Activated CD4-positive, alpha-beta T cell treated with anti-CD3 and anti-CD28 coated beads, Interleukin-2, amount 10 ng/mL, durations not matched to agents 24 days and 14 days (primary cell): Measurements from ENCODE around the gene SIDT2. TPM values are rescaled to one million over a fixed set of nuclear protein-coding genes. Genes with fewer than 3 reads are reported as not detected.
A peak's percentile ranks its signal among the peaks of the same experiment; 100 is the strongest.
"Not testable (repeated sequence)": the region's sequence is repeated elsewhere in the genome, so short reads cannot be mapped to it uniquely, and the experiment has no call there.

Experiments used
- DNase-seq: peaks from one replicate; pipeline ENCODE4 v3.0.0; 2022
- H3K27ac Mint-ChIP-seq: one replicate; pipeline ENCODE4 v1.8.0; 2022; ENCODE audit warnings: mild to moderate bottlenecking, mixed read lengths
- H3K27me3 Mint-ChIP-seq: one replicate; pipeline ENCODE4 v1.8.0; 2022; ENCODE audit warnings: mixed read lengths
- H3K36me3 Mint-ChIP-seq: one replicate; pipeline ENCODE4 v1.8.0; 2022; ENCODE audit warnings: low read depth, mild to moderate bottlenecking, mixed read lengths
- H3K4me1 Mint-ChIP-seq: one replicate; pipeline ENCODE4 v1.8.0; 2021; ENCODE audit warnings: mixed read lengths
- H3K4me3 Mint-ChIP-seq: one replicate; pipeline ENCODE4 v1.8.0; 2022; ENCODE audit warnings: mild to moderate bottlenecking, moderate library complexity, mixed read lengths
- H3K9me3 Mint-ChIP-seq: one replicate; pipeline ENCODE4 v1.8.0; 2021; ENCODE audit warnings: mixed read lengths
- intact Hi-C: fragments of 100-400 bp; cut with micrococcal nuclease; formaldehyde crosslinking; loops from one replicate; pipeline ENCODE4 v1.15.1; 2023
- total RNA-seq: library from RNA; stranded (reverse); gene quantifications from 2 replicates; pipeline ENCODE4 v1.2.3, GENCODE V29; 2022

Gene SIDT2
- total RNA-seq, 1 donor from 2014 or later: 23.9 TPM

- peak; percentile 87 for DNase-seq
- H3K27ac Mint-ChIP-seq: peak overlapping the region; percentile 85
- H3K4me1 Mint-ChIP-seq: peaks cover 23% of the 10 kb centered on the region
- H3K4me3 Mint-ChIP-seq: peak overlapping the region; percentile 88
- H3K36me3 Mint-ChIP-seq: peaks cover 6% of the 10 kb centered on the region
- H3K9me3 Mint-ChIP-seq: no peaks in the 10 kb centered on the region
- intact Hi-C loops: loop anchor here (2.0 kb wide), 1 partner anchor 147 kb away; the partner anchor contains the start of gene CEP164
- H3K27me3 Mint-ChIP-seq: no peaks in the 10 kb centered on the region
Observed at GRCh38 chr11:117179048-117179999, 781 bp downstream of the SIDT2 start.

- intact Hi-C loops: no loop called here
- Mint-ChIP-seq H3K4me3 (peak overlapping the region; percentile 88), H3K27me3 (no peaks in the 10 kb centered on the region)
Observed at GRCh38 chr11:117180020-117180419, 1.5 kb downstream of the SIDT2 start.

GRCh38 chr11:117180661-117181585 lies 2.4 kb downstream of the SIDT2 start:
- no peaks in the 10 kb centered on the region for H3K27me3 Mint-ChIP-seq
- peak overlapping the region; percentile 85 for H3K27ac Mint-ChIP-seq
- peaks cover 9% of the 10 kb centered on the region for H3K36me3 Mint-ChIP-seq
- H3K4me3 Mint-ChIP-seq: peak overlapping the region; percentile 88
- no peaks in the 10 kb centered on the region for H3K9me3 Mint-ChIP-seq
- peak; percentile 88 for DNase-seq
- peaks cover 23% of the 10 kb centered on the region for H3K4me1 Mint-ChIP-seq
- intact Hi-C loops: no loop called here

More at GRCh38 chr11:117180020-117180419, 1.5 kb downstream of the SIDT2 start:
- H3K27ac Mint-ChIP-seq: peak overlapping the region; percentile 85
- no peak for DNase-seq
- peaks cover 23% of the 10 kb centered on the region for H3K4me1 Mint-ChIP-seq
- H3K36me3 Mint-ChIP-seq: peaks cover 7% of the 10 kb centered on the region
- H3K9me3 Mint-ChIP-seq: no peaks in the 10 kb centered on the region

GRCh38 chr11:117181586-117182550 lies 3.3 kb downstream of the SIDT2 start:
- Mint-ChIP-seq H3K4me1 (peaks cover 23% of the 10 kb centered on the region), H3K4me3 (no peak overlapping the region), H3K9me3 (no peaks in the 10 kb centered on the region), H3K36me3 (peaks cover 9% of the 10 kb centered on the region), H3K27ac (no peak overlapping the region), H3K27me3 (no peaks in the 10 kb centered on the region)
- no peak for DNase-seq
- intact Hi-C loops: no loop called here

GRCh38 chr11:117182551-117182935 lies 4.0 kb downstream of the SIDT2 start:
- intact Hi-C loops: no loop called here
- peaks cover 23% of the 10 kb centered on the region for H3K4me1 Mint-ChIP-seq
- DNase-seq: no peak

GRCh38 chr11:117183178-117183577 lies 4.6 kb downstream of the SIDT2 start:
- H3K27ac Mint-ChIP-seq, H3K4me3 Mint-ChIP-seq, DNase-seq, H3K27me3 Mint-ChIP-seq, H3K9me3 Mint-ChIP-seq, H3K36me3 Mint-ChIP-seq, intact Hi-C loops: not testable (repeated sequence)
- H3K4me1 Mint-ChIP-seq: peaks cover 17% of the 10 kb centered on the region

More at GRCh38 chr11:117182551-117182935, 4.0 kb downstream of the SIDT2 start:
- H3K9me3 Mint-ChIP-seq: no peaks in the 10 kb centered on the region
- no peak overlapping the region for H3K27ac Mint-ChIP-seq
- no peak overlapping the region for H3K4me3 Mint-ChIP-seq
- peaks cover 9% of the 10 kb centered on the region for H3K36me3 Mint-ChIP-seq
- H3K27me3 Mint-ChIP-seq: no peaks in the 10 kb centered on the region

GRCh38 chr11:117183724-117184349 lies 5.3 kb downstream of the SIDT2 start:
- Mint-ChIP-seq H3K4me1 (peaks cover 17% of the 10 kb centered on the region), H3K27me3 (no peaks in the 10 kb centered on the region), H3K27ac (no peak overlapping the region), H3K36me3 (peaks cover 11% of the 10 kb centered on the region), H3K4me3 (no peak overlapping the region), H3K9me3 (no peaks in the 10 kb centered on the region)
- intact Hi-C loops: no loop called here
- DNase-seq: no peak

GRCh38 chr11:117185736-117186430 lies 7.3 kb downstream of the SIDT2 start:
- intact Hi-C loops: no loop called here
- DNase-seq: no peak
- Mint-ChIP-seq H3K4me3 (no peak overlapping the region), H3K9me3 (no peaks in the 10 kb centered on the region), H3K4me1 (peaks cover 3% of the 10 kb centered on the region), H3K27ac (no peak overlapping the region), H3K36me3 (peaks cover 14% of the 10 kb centered on the region), H3K27me3 (no peaks in the 10 kb centered on the region)

GRCh38 chr11:117186431-117186761 lies 7.9 kb downstream of the SIDT2 start:
- H3K4me3 Mint-ChIP-seq: no peak overlapping the region
- no peaks in the 10 kb centered on the region for H3K9me3 Mint-ChIP-seq
- no peak for DNase-seq
- no peaks in the 10 kb centered on the region for H3K4me1 Mint-ChIP-seq
- H3K36me3 Mint-ChIP-seq: peaks cover 14% of the 10 kb centered on the region
- no peak overlapping the region for H3K27ac Mint-ChIP-seq
- H3K27me3 Mint-ChIP-seq: no peaks in the 10 kb centered on the region
- intact Hi-C loops: no loop called here

- H3K4me3 Mint-ChIP-seq: no peak overlapping the region
- no peaks in the 10 kb centered on the region for H3K27me3 Mint-ChIP-seq
- no peaks in the 10 kb centered on the region for H3K9me3 Mint-ChIP-seq
- H3K36me3 Mint-ChIP-seq: peaks cover 15% of the 10 kb centered on the region
- H3K4me1 Mint-ChIP-seq: no peaks in the 10 kb centered on the region
- intact Hi-C loops: no loop called here
- DNase-seq: no peak
- no peak overlapping the region for H3K27ac Mint-ChIP-seq
Observed at GRCh38 chr11:117187007-117187406, 8.5 kb downstream of the SIDT2 start.

GRCh38 chr11:117187428-117187798 lies 8.9 kb downstream of the SIDT2 start:
- intact Hi-C loops: no loop called here
- peaks cover 17% of the 10 kb centered on the region for H3K36me3 Mint-ChIP-seq
- H3K4me1 Mint-ChIP-seq: no peaks in the 10 kb centered on the region
- no peaks in the 10 kb centered on the region for H3K9me3 Mint-ChIP-seq
- DNase-seq: no peak
- H3K27ac Mint-ChIP-seq: no peak overlapping the region
- no peaks in the 10 kb centered on the region for H3K27me3 Mint-ChIP-seq
- no peak overlapping the region for H3K4me3 Mint-ChIP-seq

GRCh38 chr11:117187799-117188481 lies 9.4 kb downstream of the SIDT2 start:
- no peak overlapping the region for H3K27ac Mint-ChIP-seq

More at GRCh38 chr11:117187799-117188481, 9.4 kb downstream of the SIDT2 start:
- peaks cover 17% of the 10 kb centered on the region for H3K36me3 Mint-ChIP-seq
- DNase-seq: no peak
- no peaks in the 10 kb centered on the region for H3K9me3 Mint-ChIP-seq
- H3K27me3 Mint-ChIP-seq: no peaks in the 10 kb centered on the region
- H3K4me1 Mint-ChIP-seq: no peaks in the 10 kb centered on the region
- no peak overlapping the region for H3K4me3 Mint-ChIP-seq
- intact Hi-C loops: no loop called here
